Measurements from ENCODE around the gene MASP1. TPM values are rescaled to one million over a fixed set of nuclear protein-coding genes. Genes with fewer than 3 reads are reported as not detected.

Gene MASP1
- total and polyA plus RNA-seq, 8 donors, result 0.06 to 1.3 (median 0.35) TPM

GRCh38 chr3:187210545-187211327 is 80.8 kb downstream of the MASP1 start:
- DNase-seq (no peak), FAIRE-seq (peak; percentile 76), ATAC-seq (peak in 3 of 4 donors; percentile 54 to 73 (median 68))
- Histone ChIP-seq H3K36me3 (no peaks in the 10 kb centered on the region), H3K27ac (no peak overlapping the region), H3K27me3 (no peaks in the 10 kb centered on the region), H3K4me1 (peaks cover 0 to 9% (median 0%) of the 10 kb centered on the region in 3 donors), H3K4me3 (no peak overlapping the region), H3K9me3 (no peaks in the 10 kb centered on the region)
- intact Hi-C loops (cut with DNase I), result no loop called here
- TF ChIP-seq CTCF (IDR thresholded peaks at IDR 0.05), result no peak
- 24 to 25% methylated on average over 6 of the region's 6 CpGs for WGBS, 2 donors

- no peaks in the 10 kb centered on the region for H3K27me3 ChIP-seq
- H3K27ac ChIP-seq, result no peak overlapping the region
- intact Hi-C loops (cut with DNase I), result no loop called here
- peaks cover 0 to 9% (median 0%) of the 10 kb centered on the region in 3 donors for H3K4me1 ChIP-seq
- WGBS, 2 donors, result 89 to 91% methylated on average over 1 of the region's 1 CpG
- H3K4me3 ChIP-seq, result no peak overlapping the region
- no peak for FAIRE-seq
- ATAC-seq, result no peak
- H3K36me3 ChIP-seq, result no peaks in the 10 kb centered on the region
- H3K9me3 ChIP-seq, result no peaks in the 10 kb centered on the region
- no peak for TF ChIP-seq CTCF (IDR thresholded peaks at IDR 0.05)
- no peak for DNase-seq
Measured at GRCh38 chr3:187210091-187210490, 81.4 kb downstream of the MASP1 start.

GRCh38 chr3:187209491-187209890 is 82.0 kb downstream of the MASP1 start:
- DNase-seq (no peak), FAIRE-seq (no peak), ATAC-seq (no peak)
- no peak for TF ChIP-seq CTCF (IDR thresholded peaks at IDR 0.05)
- intact Hi-C loops (cut with DNase I), result no loop called here
- peaks cover 0 to 9% (median 0%) of the 10 kb centered on the region in 3 donors for H3K4me1 ChIP-seq
- H3K36me3 ChIP-seq, result no peaks in the 10 kb centered on the region
- no peaks in the 10 kb centered on the region for H3K27me3 ChIP-seq
- H3K9me3 ChIP-seq, result no peaks in the 10 kb centered on the region
- H3K4me3 ChIP-seq, result no peak overlapping the region
- H3K27ac ChIP-seq, result no peak overlapping the region

GRCh38 chr3:187208159-187208558 is 83.4 kb downstream of the MASP1 start:
- ATAC-seq (no peak), DNase-seq (no peak), FAIRE-seq (no peak)
- H3K36me3 ChIP-seq, result no peaks in the 10 kb centered on the region
- H3K4me3 ChIP-seq, result no peak overlapping the region
- H3K9me3 ChIP-seq, result no peaks in the 10 kb centered on the region
- intact Hi-C loops (cut with DNase I), result no loop called here
- no peaks in the 10 kb centered on the region for H3K27me3 ChIP-seq
- peaks cover 0 to 9% (median 0%) of the 10 kb centered on the region in 3 donors for H3K4me1 ChIP-seq
- TF ChIP-seq CTCF (IDR thresholded peaks at IDR 0.05), result no peak
- H3K27ac ChIP-seq, result no peak overlapping the region
- 86 to 87% methylated on average over 1 of the region's 1 CpG for WGBS, 2 donors

GRCh38 chr3:187207624-187208023 is 83.9 kb downstream of the MASP1 start:
- no peak overlapping the region for H3K4me3 ChIP-seq
- ATAC-seq, result no peak
- intact Hi-C loops (cut with DNase I), result no loop called here
- H3K27me3 ChIP-seq, result no peaks in the 10 kb centered on the region
- H3K27ac ChIP-seq, result no peak overlapping the region
- H3K9me3 ChIP-seq, result no peaks in the 10 kb centered on the region
- H3K4me1 ChIP-seq, result peaks cover 0 to 9% (median 0%) of the 10 kb centered on the region in 3 donors
- DNase-seq, result no peak
- H3K36me3 ChIP-seq, result no peaks in the 10 kb centered on the region
- peak; percentile 51 for FAIRE-seq
- TF ChIP-seq CTCF (IDR thresholded peaks at IDR 0.05), result no peak

Measured in pancreas (tissue), 10 donors.